OCI-LY1 (cell line): Measurements from ENCODE around the gene TCAF1.

Source experiments
- CTCF ChIP-seq: fragments of 200-600 bp; sonication (generic), shearing (Covaris generic); IDR thresholded peaks from 2 replicates; pipeline ENCODE4 v1.5.1; 2017; ENCODE audit warnings: mild to moderate bottlenecking, antibody characterized with exemption, low read length, moderate library complexity, mixed read lengths
- EZH2 ChIP-seq: fragments of 200-600 bp; sonication (generic), shearing (Covaris generic); IDR thresholded peaks from 2 replicates; pipeline ENCODE4 v1.8.0; 2017; ENCODE audit warnings: borderline replicate concordance, mixed run types, mild to moderate bottlenecking, antibody characterized with exemption, low read length, moderate library complexity, mixed read lengths

- TF ChIP-seq CTCF = no peak
- no peak for TF ChIP-seq EZH2
Observed at GRCh38 chr7:143910473-143911248, 8.7 kb upstream of the TCAF1 start.
